OCI-LY1 (cell line): ENCODE data around the gene NBL1.
"Not testable (repeated sequence)": the region's sequence is repeated elsewhere in the genome, so short reads cannot be mapped to it uniquely, and the experiment has no call there.

Source experiments
- H2AFZ ChIP-seq: fragments of 200-600 bp; sonication (generic), shearing (Covaris generic); 2 replicates; pipeline ENCODE4 v1.6.0; 2014; ENCODE audit warnings: antibody characterized with exemption, mild to moderate bottlenecking, low read length
- H3F3A ChIP-seq: fragments of 200-600 bp; sonication (generic), shearing (Covaris generic); 2 replicates; pipeline ENCODE4 v1.6.0; 2014; ENCODE audit warnings: mild to moderate bottlenecking, antibody characterized with exemption, low read length, moderate library complexity; ENCODE audit not compliant: insufficient read depth
- H3K27ac ChIP-seq: fragments of 200-600 bp; sonication (generic); 2 replicates; pipeline ENCODE4 v1.5.1; 2014; ENCODE audit warnings: low read length, mixed run types, mild to moderate bottlenecking, low read depth; ENCODE audit not compliant: poor library complexity, severe bottlenecking
- H3K27me3 ChIP-seq: fragments of 200-600 bp; sonication (generic); 2 replicates; pipeline ENCODE4 v1.6.0; 2014; ENCODE audit warnings: antibody characterized with exemption, mild to moderate bottlenecking, low read length, moderate library complexity; ENCODE audit not compliant: insufficient read depth
- H3K36me3 ChIP-seq: fragments of 200-600 bp; sonication (generic); 2 replicates; pipeline ENCODE4 v1.6.1; 2014; ENCODE audit warnings: mild to moderate bottlenecking, antibody characterized with exemption, low read length, moderate library complexity, mixed read lengths; ENCODE audit not compliant: insufficient read depth
- H3K4me1 ChIP-seq: fragments of 200-600 bp; sonication (generic); 2 replicates; pipeline ENCODE4 v1.5.1; 2014; ENCODE audit warnings: mild to moderate bottlenecking, low read length, moderate library complexity; ENCODE audit not compliant: insufficient read depth, severe bottlenecking
- H3K4me2 ChIP-seq: fragments of 200-600 bp; sonication (generic), shearing (Covaris generic); 2 replicates; pipeline ENCODE4 v1.6.1; 2014; ENCODE audit warnings: low read length
- H3K4me3 ChIP-seq: fragments of 200-600 bp; sonication (generic); 2 replicates; pipeline ENCODE4 v1.5.1; 2014; ENCODE audit warnings: low read length, low read depth, mild to moderate bottlenecking, mixed read lengths; ENCODE audit not compliant: poor library complexity, severe bottlenecking
- H3K79me2 ChIP-seq: fragments of 200-600 bp; shearing (Covaris generic); 2 replicates; pipeline ENCODE4 v1.6.1; 2016; ENCODE audit warnings: mixed run types, low read length, mixed read lengths; ENCODE audit not compliant: insufficient read depth
- H3K9ac ChIP-seq: fragments of 200-600 bp; sonication (generic), shearing (Covaris generic); 2 replicates; pipeline ENCODE4 v1.6.1; 2014; ENCODE audit warnings: mild to moderate bottlenecking, low read length, mixed read lengths
- H3K9me2 ChIP-seq: fragments of 200-600 bp; sonication (generic), shearing (Covaris generic); 2 replicates; pipeline ENCODE4 v1.6.1; 2014; ENCODE audit warnings: low read depth, mild to moderate bottlenecking, low read length, mixed read lengths
- H3K9me3 ChIP-seq: fragments of 200-600 bp; shearing (Covaris generic); 2 replicates; pipeline ENCODE4 v1.6.1; 2014; ENCODE audit warnings: low read length, mixed read lengths
- H4K20me1 ChIP-seq: fragments of 200-600 bp; sonication (generic), shearing (Covaris generic); 2 replicates; pipeline ENCODE4 v1.6.0; 2016; ENCODE audit warnings: mild to moderate bottlenecking, low read length; ENCODE audit not compliant: insufficient read depth
- EZH2 ChIP-seq: fragments of 200-600 bp; sonication (generic), shearing (Covaris generic); IDR thresholded peaks from 2 replicates; pipeline ENCODE4 v1.8.0; 2017; ENCODE audit warnings: borderline replicate concordance, mixed run types, mild to moderate bottlenecking, antibody characterized with exemption, low read length, moderate library complexity, mixed read lengths
- TF ChIP-seq, protein P1 (sequence below): fragments of 200-600 bp; sonication (generic), shearing (Covaris generic); IDR thresholded peaks from 2 replicates; pipeline ENCODE4 v1.5.1; 2017; ENCODE audit warnings: mild to moderate bottlenecking, antibody characterized with exemption, low read length, moderate library complexity, mixed read lengths

The NBL1 gene

DNA sequence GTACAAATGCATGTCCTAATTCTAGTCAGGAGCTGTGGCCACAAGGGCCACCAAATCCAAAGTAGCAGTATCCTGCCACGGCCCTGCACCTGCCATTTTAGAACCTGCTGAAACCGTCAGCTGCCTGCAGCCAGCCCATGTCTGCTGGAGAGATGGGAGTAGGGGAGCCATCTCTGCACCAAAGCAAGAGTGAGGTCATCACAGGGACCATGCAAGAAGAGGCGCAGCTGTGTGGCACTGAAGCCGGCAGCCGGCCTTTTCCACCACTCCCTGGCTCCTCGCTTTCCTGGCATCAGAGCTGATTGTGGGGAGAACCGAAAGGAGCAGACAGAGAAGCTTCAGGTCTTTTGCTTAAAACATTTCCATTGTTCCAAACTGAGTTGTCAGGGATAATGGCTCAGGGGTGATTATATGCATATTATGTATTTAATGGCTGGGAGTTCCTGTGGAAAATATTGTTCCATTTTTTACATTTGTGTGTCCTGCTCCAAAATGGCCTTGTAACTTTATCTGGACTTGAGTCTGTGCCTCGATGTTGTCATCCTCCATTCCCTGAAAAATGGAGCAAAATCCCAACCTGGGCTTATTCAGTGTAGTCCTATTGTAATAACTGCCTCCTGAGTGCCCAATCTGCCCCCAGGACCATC is 18.7 kb upstream of the NBL1 start:
- Histone ChIP-seq H3K9me3 (no peaks in the 10 kb centered on the region), H3K27ac (no peak overlapping the region), H2AFZ (no peak overlapping the region), H3K4me1 (no peaks in the 10 kb centered on the region), H3F3A (no peaks in the 10 kb centered on the region), H3K79me2 (peaks cover 7% of the 10 kb centered on the region), H4K20me1 (no peaks in the 10 kb centered on the region), H3K4me3 (no peak overlapping the region), H3K27me3 (no peaks in the 10 kb centered on the region), H3K4me2 (no peak overlapping the region), H3K9me2 (no peaks in the 10 kb centered on the region), H3K36me3 (peaks cover 73% of the 10 kb centered on the region), H3K9ac (no peak overlapping the region)
- TF ChIP-seq, protein P1, sequence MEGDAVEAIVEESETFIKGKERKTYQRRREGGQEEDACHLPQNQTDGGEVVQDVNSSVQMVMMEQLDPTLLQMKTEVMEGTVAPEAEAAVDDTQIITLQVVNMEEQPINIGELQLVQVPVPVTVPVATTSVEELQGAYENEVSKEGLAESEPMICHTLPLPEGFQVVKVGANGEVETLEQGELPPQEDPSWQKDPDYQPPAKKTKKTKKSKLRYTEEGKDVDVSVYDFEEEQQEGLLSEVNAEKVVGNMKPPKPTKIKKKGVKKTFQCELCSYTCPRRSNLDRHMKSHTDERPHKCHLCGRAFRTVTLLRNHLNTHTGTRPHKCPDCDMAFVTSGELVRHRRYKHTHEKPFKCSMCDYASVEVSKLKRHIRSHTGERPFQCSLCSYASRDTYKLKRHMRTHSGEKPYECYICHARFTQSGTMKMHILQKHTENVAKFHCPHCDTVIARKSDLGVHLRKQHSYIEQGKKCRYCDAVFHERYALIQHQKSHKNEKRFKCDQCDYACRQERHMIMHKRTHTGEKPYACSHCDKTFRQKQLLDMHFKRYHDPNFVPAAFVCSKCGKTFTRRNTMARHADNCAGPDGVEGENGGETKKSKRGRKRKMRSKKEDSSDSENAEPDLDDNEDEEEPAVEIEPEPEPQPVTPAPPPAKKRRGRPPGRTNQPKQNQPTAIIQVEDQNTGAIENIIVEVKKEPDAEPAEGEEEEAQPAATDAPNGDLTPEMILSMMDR: no peak
- TF ChIP-seq EZH2: no peak

DNA sequence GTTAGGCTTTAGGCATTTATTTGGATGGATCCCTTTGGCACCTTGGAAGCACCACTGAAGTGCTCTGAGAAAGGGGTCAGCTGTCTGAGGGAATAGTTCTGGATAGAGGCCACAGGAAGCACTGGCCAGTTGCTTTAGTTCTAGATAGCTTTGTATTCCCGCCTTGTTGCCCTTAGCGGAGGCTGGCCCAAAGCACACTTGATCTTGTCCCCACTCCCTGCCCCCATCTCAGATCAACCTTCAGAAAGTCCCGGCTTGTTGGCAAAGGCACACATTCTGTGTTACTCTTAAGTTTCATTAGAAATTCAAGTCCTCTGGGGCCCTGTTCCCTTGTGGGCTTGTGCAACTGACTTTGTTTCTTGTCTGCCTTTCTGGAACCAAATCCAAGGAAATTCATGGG is 15.2 kb upstream of the NBL1 start:
- Histone ChIP-seq H2AFZ (no peak overlapping the region), H3K27me3 (no peaks in the 10 kb centered on the region), H3K27ac (no peak overlapping the region), H3K36me3 (peaks cover 49% of the 10 kb centered on the region), H3K9me2 (no peaks in the 10 kb centered on the region), H3K9ac (no peak overlapping the region), H3K4me2 (no peak overlapping the region), H4K20me1 (no peaks in the 10 kb centered on the region), H3K4me3 (no peak overlapping the region), H3K9me3 (no peaks in the 10 kb centered on the region), H3K79me2 (no peaks in the 10 kb centered on the region), H3K4me1 (no peaks in the 10 kb centered on the region), H3F3A (no peaks in the 10 kb centered on the region)
- no peak for TF ChIP-seq EZH2
- TF ChIP-seq, protein P1: no peak

DNA sequence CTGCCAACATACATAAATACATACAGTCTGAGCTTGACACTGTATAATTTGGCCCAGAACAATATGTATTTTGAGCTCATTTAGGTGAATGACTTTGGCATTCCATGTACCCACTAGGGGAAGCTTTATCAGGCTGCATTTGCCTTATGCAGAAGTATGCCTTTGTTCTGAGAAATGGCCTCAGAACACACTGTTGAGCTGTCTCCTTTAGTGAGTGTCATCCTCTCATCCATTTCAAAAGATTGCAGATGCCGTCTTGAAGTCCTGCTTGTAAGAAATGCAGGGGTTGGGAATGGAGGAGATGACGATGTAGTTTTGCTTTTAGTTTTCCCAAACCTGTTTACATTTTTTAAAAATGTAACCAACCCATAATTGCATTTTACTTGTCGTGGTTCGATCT is 14.8 kb upstream of the NBL1 start:
- Histone ChIP-seq H3K9me2 (no peaks in the 10 kb centered on the region), H3K4me2 (no peak overlapping the region), H3K4me3 (no peak overlapping the region), H3K79me2 (no peaks in the 10 kb centered on the region), H3K27ac (no peak overlapping the region), H2AFZ (no peak overlapping the region), H3F3A (no peaks in the 10 kb centered on the region), H3K27me3 (no peaks in the 10 kb centered on the region), H3K9me3 (no peaks in the 10 kb centered on the region), H4K20me1 (no peaks in the 10 kb centered on the region), H3K9ac (no peak overlapping the region), H3K4me1 (no peaks in the 10 kb centered on the region), H3K36me3 (peaks cover 46% of the 10 kb centered on the region)
- TF ChIP-seq, protein P1: no peak
- no peak for TF ChIP-seq EZH2

DNA sequence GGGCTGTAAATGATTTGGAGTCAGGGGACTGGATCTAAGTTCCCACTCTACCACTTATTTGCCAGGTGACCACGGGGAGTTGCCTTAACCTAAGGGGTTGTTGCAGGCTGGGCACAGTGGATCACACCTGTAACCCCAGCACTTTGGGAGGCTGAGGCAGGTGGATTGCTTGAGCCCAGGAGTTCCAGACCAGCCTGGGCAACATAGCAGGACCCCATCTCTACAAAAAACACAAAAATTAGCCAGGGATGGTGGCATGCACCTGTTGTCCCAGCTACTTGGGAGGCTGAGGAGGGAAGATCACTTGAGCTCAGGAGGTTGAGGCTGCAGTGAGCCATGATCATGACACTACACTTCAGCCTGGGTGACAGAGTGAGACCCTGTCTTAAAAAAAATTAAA is 13.9 kb upstream of the NBL1 start:
- not testable (repeated sequence) for H3K79me2 ChIP-seq, H3K4me3 ChIP-seq, H3K27me3 ChIP-seq, H3K4me1 ChIP-seq, H3K27ac ChIP-seq, H3K9ac ChIP-seq, H4K20me1 ChIP-seq, H3F3A ChIP-seq, H3K9me3 ChIP-seq, H3K9me2 ChIP-seq, H2AFZ ChIP-seq, H3K4me2 ChIP-seq
- H3K36me3 ChIP-seq: peaks cover 38% of the 10 kb centered on the region
